B cell (primary cell): ENCODE results near the gene FAF2.

Experiments used
- EZH2 ChIP-seq: IDR thresholded peaks from 2 replicates; pipeline ENCODE4 v1.6.1; 2012; ENCODE audit warnings: borderline replicate concordance, low read depth, mild to moderate bottlenecking, moderate library complexity, low read length; ENCODE audit not compliant: insufficient read depth, poor library complexity, severe bottlenecking
- TF ChIP-seq, protein P1 (sequence below): fragments of 200-600 bp; IDR thresholded peaks from one replicate; pipeline ENCODE4 v1.8.0; 2022; ENCODE audit warnings: antibody characterized with exemption, mild to moderate bottlenecking

GRCh38 chr5:176454724-176455394, 6.7 kb downstream of the FAF2 start:
- TF ChIP-seq, protein P1, sequence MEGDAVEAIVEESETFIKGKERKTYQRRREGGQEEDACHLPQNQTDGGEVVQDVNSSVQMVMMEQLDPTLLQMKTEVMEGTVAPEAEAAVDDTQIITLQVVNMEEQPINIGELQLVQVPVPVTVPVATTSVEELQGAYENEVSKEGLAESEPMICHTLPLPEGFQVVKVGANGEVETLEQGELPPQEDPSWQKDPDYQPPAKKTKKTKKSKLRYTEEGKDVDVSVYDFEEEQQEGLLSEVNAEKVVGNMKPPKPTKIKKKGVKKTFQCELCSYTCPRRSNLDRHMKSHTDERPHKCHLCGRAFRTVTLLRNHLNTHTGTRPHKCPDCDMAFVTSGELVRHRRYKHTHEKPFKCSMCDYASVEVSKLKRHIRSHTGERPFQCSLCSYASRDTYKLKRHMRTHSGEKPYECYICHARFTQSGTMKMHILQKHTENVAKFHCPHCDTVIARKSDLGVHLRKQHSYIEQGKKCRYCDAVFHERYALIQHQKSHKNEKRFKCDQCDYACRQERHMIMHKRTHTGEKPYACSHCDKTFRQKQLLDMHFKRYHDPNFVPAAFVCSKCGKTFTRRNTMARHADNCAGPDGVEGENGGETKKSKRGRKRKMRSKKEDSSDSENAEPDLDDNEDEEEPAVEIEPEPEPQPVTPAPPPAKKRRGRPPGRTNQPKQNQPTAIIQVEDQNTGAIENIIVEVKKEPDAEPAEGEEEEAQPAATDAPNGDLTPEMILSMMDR: no peak
- TF ChIP-seq EZH2: no peak
